Astrocyte of the spinal cord (primary cell): ENCODE data around the gene CEP68.

Experiments used
- DNase-seq: peaks from one replicate; pipeline ENCODE4 v3.0.0; 2011; ENCODE audit warnings: low read depth, low spot score
- H3K4me3 ChIP-seq: 2 replicates; pipeline ENCODE4 v1.5.1; 2011; ENCODE audit warnings: low read depth, mild to moderate bottlenecking, low read length, moderate library complexity
- in situ Hi-C: cut with HindIII; loops from 2 replicates; pipeline ENCODE4 v1.10.0; 2017; ENCODE audit warnings: low sequenced_read_pairs
- TF ChIP-seq, protein P1 (sequence below): IDR thresholded peaks from 2 replicates; pipeline ENCODE4 v1.5.1; 2012; ENCODE audit warnings: low read depth, mild to moderate bottlenecking, low read length, inconsistent platforms

The CEP68 gene

DNA sequence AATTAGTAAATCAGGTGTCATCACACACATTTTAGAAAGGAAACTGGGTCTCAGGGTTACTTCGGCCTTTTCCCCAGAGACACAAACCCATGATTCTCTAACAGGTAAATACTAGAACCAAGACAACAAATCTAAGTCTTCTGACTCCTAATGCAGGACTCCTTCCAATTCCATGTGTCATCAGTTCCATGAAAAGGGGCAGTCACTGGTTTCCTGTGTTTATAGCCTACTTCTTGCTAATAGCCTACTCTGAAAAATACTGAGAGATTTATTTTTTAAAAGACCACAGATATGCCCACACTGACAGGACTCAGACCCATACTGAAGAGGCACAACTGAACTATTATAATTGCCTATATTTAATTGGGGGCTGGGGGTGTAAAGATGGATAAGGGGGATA is 40.7 kb downstream of the CEP68 start:
- TF ChIP-seq, protein P1, sequence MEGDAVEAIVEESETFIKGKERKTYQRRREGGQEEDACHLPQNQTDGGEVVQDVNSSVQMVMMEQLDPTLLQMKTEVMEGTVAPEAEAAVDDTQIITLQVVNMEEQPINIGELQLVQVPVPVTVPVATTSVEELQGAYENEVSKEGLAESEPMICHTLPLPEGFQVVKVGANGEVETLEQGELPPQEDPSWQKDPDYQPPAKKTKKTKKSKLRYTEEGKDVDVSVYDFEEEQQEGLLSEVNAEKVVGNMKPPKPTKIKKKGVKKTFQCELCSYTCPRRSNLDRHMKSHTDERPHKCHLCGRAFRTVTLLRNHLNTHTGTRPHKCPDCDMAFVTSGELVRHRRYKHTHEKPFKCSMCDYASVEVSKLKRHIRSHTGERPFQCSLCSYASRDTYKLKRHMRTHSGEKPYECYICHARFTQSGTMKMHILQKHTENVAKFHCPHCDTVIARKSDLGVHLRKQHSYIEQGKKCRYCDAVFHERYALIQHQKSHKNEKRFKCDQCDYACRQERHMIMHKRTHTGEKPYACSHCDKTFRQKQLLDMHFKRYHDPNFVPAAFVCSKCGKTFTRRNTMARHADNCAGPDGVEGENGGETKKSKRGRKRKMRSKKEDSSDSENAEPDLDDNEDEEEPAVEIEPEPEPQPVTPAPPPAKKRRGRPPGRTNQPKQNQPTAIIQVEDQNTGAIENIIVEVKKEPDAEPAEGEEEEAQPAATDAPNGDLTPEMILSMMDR, result no peak
- H3K4me3 ChIP-seq, result no peak overlapping the region
- peak; percentile 18 for DNase-seq
- in situ Hi-C loops, result no loop called here

DNA sequence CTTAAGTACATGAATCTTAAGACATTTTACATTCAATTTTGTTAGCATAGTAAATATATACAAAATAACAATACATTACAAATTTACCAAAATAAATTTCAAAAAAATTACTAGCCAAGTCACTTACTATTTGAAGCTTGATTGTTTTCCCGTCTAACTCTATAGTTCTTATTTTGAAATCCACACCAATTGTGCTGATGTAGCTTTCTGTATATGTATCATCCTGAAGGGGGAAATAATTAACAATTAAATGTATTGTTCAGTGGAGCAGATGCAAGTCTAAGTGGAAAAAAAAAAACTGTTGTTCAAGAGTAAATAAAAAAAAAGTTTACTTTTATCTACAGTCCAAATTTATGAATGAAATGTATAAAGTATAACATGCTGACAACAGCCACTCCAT is 41.6 kb downstream of the CEP68 start:
- H3K4me3 ChIP-seq, result no peak overlapping the region
- TF ChIP-seq, protein P1, result no peak
- DNase-seq, result no peak
- in situ Hi-C loops, result no loop called here

DNA sequence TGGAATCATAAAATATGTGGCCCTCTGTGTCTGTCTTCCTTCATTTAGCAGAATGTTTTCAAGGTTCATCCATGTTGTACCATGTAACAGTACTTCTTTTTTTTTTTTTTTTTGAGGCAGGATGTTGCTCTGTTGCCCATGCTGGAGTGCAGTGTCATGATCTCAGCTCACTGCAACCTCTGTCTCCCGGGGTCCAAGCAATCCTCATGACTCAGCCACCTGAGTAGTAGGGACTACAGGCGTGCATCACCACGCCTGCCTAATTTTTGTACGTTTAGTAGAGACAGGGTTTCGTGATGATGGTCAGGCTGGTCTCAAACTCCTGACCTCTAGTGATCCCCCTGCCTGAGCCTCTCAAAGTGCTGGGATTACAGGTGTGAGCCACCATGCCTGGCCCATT is 42.5 kb downstream of the CEP68 start:
- TF ChIP-seq, protein P1, result no peak
- in situ Hi-C loops, result no loop called here
- DNase-seq, result no peak
- no peak overlapping the region for H3K4me3 ChIP-seq

DNA sequence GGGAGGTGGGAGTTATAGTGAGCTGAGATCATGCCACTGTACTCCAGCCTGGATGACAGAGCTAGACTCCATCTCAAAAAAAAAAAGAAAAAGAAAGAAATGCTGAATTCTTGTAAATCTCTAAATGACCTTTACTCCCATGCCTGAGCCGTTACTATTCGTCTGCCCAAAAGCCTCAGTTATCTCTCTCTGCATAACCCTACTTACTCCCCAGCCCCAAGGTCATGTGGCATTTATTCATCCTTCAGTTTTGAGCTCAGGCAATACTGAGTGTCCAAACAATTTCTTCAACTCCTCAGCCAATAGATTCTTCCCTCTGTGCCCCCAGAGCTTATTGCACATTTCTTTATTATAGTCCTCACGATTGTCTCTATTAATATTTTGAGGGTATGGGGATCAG is 44.9 kb downstream of the CEP68 start:
- DNase-seq, result no peak
- TF ChIP-seq, protein P1, result no peak
- no peak overlapping the region for H3K4me3 ChIP-seq
- in situ Hi-C loops, result no loop called here

DNA sequence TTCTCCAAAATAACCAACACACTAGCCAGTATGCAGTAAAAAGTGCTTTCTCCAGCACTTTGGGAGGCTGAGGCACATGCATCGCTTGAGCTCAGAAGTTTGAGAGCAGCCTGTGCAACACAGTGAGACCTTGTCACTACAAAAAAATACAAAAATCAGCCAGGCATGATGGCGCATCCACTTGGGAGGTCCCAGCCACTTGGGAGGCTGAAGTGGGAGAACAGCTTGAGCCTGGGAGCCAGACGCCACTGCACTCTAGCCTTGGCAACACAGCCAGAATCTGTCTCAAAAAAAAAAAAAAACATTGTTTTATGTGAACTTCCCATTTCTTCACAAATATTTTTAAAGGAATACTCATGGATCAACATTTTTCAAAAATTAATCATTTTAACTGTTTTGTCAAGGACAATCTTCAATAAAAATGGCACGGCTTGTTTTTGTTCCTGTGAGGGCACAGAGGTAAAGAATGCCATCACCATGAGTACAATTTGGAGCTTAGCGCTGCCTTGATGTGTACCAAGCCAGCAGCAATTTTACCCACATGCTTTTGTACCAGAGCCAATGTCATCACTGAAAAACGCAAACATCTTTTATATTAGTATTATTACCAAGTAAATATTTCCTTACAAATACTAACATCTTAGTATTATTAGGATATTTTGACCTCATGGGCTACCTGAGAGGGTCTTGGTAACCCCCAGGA is 46.9 kb downstream of the CEP68 start:
- in situ Hi-C loops, result no loop called here
- no peak for DNase-seq
- TF ChIP-seq, protein P1, result no peak
- H3K4me3 ChIP-seq, result no peak overlapping the region

DNA sequence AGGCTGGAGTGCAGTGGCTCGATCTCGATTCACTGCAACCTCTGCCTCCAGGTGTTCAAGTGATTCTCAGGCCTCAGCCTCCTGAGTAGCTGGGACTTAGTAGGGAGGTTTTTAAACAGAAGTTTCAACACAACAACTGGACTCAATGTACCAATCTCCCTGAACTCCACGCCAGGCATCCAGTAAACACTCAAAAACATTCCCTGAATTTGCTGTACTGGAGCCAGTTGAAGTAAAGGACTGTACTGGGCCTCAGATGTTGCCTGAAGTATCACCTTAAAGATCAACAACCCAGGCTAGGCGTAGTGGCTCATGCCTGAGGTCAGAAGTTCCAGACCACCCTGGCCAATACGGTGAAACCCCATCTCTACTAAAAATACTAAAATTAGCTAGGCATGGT is 51.3 kb downstream of the CEP68 start:
- H3K4me3 ChIP-seq, result no peak overlapping the region
- TF ChIP-seq, protein P1, result no peak
- in situ Hi-C loops, result no loop called here

More for the DNA sequence above, 51.3 kb downstream of the CEP68 start:
- DNase-seq, result no peak
